HFFc6 (cell line): Measurements from ENCODE around the gene ARHGAP24. TPM values are rescaled to one million over a fixed set of nuclear protein-coding genes. Genes with fewer than 3 reads are reported as not detected.
A peak's percentile ranks its signal among the peaks of the same experiment; 100 is the strongest.

Experiments used
- DNase-seq: peaks from one replicate; pipeline ENCODE4 v3.0.0-alpha.2; 2018
- H3K27ac Mint-ChIP-seq: 2 replicates; pipeline ENCODE4 v1.8.0; 2020; ENCODE audit warnings: mild to moderate bottlenecking, mixed read lengths
- H3K27me3 Mint-ChIP-seq: 2 replicates; pipeline ENCODE4 v1.8.0; 2021; ENCODE audit warnings: mild to moderate bottlenecking, moderate library complexity, mixed read lengths; ENCODE audit not compliant: insufficient read depth
- H3K36me3 Mint-ChIP-seq: 2 replicates; pipeline ENCODE4 v1.8.0; 2021; ENCODE audit warnings: low read depth, mixed read lengths
- H3K4me1 Mint-ChIP-seq: 2 replicates; pipeline ENCODE4 v1.8.0; 2020; ENCODE audit warnings: low read depth, mixed read lengths
- H3K4me3 Mint-ChIP-seq: 2 replicates; pipeline ENCODE4 v1.8.0; 2020; ENCODE audit warnings: mild to moderate bottlenecking, moderate library complexity, mixed read lengths
- H3K9me3 Mint-ChIP-seq: 2 replicates; pipeline ENCODE4 v1.8.0; 2020; ENCODE audit warnings: mild to moderate bottlenecking, mixed read lengths
- total RNA-seq, 6 experiments: library from RNA; stranded (reverse); fragmentation: NEBNext Ultra II Directional; extraction: Animal tissue kit (Norgen Biotek cat#: 25700); gene quantifications; 2 replicates in 1 of 6; 3 replicates in 5 of 6; pipeline ENCODE4 v1.2.3, GENCODE V29; 2021
- TF ChIP-seq, protein P1 (sequence below): fragments of 200-600 bp; sonication (generic); IDR thresholded peaks from 2 replicates; pipeline ENCODE4 v1.5.0; 2021; ENCODE audit warnings: antibody characterized with exemption, mild to moderate bottlenecking

ARHGAP24 gene
- total RNA-seq, 6 experiments from 2014 or later, result 13.6 to 28.3 (median 15.2) TPM

DNA sequence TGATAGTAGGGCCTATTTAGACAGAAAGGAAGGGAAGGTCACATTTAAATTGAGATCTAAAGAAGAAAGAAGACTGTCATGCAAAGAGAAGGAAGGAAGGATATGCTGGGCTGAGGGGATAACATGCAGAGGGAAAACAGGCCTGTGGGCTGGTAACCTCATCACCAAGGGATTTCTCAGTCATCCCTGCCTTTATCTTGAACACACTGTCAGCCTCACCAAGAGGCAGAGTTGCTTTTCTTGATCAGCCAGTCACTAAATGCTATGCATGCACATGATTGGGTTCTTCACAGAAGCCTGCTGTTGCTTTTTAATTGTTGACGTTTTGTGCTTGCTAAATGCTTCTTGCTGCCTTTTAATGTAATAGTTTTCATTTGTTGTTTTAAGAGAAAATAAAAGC lies 113.0 kb downstream of the ARHGAP24 start:
- Mint-ChIP-seq H3K4me1 (peaks cover 17% of the 10 kb centered on the region), H3K36me3 (no peaks in the 10 kb centered on the region), H3K27ac (no peak overlapping the region), H3K9me3 (no peaks in the 10 kb centered on the region), H3K4me3 (no peak overlapping the region), H3K27me3 (no peaks in the 10 kb centered on the region; the same call in 1 of the 2 replicates)
- TF ChIP-seq, protein P1, sequence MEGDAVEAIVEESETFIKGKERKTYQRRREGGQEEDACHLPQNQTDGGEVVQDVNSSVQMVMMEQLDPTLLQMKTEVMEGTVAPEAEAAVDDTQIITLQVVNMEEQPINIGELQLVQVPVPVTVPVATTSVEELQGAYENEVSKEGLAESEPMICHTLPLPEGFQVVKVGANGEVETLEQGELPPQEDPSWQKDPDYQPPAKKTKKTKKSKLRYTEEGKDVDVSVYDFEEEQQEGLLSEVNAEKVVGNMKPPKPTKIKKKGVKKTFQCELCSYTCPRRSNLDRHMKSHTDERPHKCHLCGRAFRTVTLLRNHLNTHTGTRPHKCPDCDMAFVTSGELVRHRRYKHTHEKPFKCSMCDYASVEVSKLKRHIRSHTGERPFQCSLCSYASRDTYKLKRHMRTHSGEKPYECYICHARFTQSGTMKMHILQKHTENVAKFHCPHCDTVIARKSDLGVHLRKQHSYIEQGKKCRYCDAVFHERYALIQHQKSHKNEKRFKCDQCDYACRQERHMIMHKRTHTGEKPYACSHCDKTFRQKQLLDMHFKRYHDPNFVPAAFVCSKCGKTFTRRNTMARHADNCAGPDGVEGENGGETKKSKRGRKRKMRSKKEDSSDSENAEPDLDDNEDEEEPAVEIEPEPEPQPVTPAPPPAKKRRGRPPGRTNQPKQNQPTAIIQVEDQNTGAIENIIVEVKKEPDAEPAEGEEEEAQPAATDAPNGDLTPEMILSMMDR, result no peak
- DNase-seq, result no peak

DNA sequence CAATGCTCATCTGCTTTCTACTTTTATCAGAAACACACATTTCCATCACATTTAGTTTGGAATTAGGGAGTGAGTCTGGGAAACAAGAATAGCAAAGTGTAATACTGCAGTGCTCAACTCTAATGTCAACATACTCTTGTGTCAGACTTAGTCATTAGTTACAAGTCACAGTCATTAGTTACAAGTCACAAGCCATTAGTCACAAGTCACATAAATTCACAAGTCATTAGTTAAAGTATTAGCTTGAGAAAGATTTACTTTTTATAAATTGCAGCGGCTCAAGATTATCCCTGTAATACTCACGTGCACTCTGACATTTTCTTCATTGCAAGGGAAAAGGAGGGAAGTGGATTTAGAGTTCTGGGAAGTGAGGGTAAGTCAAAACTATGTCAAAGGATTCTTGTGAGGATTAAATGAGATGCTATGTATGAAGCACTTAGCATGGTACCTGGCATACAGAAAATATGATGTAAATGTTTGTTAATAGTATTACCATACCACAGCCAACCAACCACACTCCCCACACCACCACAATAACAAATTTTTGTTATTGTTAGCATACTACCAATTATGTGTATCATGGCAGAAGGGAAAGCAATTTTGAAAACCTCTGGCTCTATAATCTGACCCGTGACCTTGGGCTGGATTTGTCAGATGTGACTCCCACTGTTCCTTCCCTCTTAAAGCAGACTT lies 116.6 kb downstream of the ARHGAP24 start:
- Mint-ChIP-seq H3K27ac (peak overlapping the region; percentile 20; the same call in 1 of the 2 replicates), H3K4me3 (no peak overlapping the region), H3K4me1 (peaks cover 27% of the 10 kb centered on the region), H3K9me3 (no peaks in the 10 kb centered on the region), H3K36me3 (no peaks in the 10 kb centered on the region), H3K27me3 (peaks cover 2% of the 10 kb centered on the region; the same call in 1 of the 2 replicates)
- TF ChIP-seq, protein P1, result no peak
- peak; percentile 51 for DNase-seq

DNA sequence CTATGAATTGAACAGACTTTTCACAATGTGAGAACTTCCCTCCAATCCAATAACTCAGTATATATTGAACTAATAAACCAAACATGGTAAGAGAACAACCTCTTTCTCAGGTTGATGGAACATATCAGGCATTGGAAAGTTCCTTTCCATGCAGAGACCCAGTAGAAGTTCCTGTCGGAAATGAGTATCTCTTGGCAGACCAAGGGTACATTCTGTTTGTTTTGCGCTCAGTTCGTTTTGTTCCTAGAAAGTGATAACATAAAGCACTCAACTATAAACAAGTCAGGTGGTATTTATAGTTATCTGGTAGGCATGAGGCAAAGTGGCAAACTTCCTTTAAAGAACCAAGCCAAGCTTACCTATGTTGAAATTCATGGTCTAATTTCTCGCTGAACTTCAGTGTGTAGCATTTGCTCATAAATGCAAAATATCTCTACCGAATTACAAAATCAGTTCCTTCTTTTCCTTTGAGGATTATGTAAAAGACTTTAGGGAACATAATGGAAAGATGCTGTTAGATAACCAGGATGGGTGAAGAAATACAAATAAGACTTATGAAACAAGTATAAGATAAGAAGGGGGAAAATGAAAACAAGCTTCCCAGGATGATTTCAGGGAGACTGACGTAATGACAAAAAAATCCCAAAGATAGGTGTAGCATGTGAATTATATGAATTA lies 120.3 kb downstream of the ARHGAP24 start:
- peaks cover 2% of the 10 kb centered on the region; the same call in 1 of the 2 replicates for H3K27me3 Mint-ChIP-seq
- no peak overlapping the region for H3K4me3 Mint-ChIP-seq
- TF ChIP-seq, protein P1, result no peak
- no peak overlapping the region for H3K27ac Mint-ChIP-seq
- peaks cover 27% of the 10 kb centered on the region for H3K4me1 Mint-ChIP-seq
- no peaks in the 10 kb centered on the region for H3K36me3 Mint-ChIP-seq
- no peaks in the 10 kb centered on the region for H3K9me3 Mint-ChIP-seq
- DNase-seq, result no peak

DNA sequence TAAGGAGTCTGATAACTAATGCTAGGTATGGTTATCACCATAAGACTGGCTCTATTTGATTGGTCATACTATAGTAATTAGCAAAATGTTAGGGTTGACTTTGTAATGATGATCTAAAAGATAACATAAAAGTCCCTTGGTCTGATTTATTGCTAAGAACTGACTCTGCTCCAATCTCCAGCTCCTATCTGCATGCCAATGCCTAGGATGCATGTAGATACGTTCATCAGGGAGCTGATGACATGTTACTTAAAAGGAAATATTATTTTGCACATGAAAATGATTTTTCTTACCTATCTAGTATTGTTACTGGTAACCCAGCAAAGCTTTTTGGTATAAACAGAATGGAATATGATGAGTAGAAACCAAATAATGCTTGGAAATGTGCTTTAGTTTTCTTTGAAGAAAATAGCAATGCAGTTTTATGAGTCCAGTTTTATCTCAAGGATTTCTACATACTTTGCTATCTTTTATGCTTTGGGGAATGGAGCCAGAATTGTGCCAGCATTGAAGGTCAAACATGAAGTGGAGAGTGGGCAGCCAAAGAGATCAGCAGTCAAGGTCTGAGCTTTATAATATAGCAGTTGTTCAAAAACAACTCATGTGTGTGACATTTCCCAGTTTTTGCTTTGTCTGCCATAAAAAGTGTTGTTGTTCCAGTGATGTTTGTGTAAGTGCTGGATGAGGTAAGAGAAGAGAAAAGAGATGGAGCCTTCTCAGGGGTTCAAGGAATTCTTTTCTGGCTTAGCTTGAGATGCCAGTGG lies 121.0 kb downstream of the ARHGAP24 start:
- Mint-ChIP-seq H3K27ac (no peak overlapping the region), H3K9me3 (no peaks in the 10 kb centered on the region), H3K4me1 (peaks cover 27% of the 10 kb centered on the region), H3K4me3 (no peak overlapping the region), H3K36me3 (no peaks in the 10 kb centered on the region), H3K27me3 (peaks cover 2% of the 10 kb centered on the region; the same call in 1 of the 2 replicates)
- no peak for DNase-seq
- TF ChIP-seq, protein P1, result no peak

DNA sequence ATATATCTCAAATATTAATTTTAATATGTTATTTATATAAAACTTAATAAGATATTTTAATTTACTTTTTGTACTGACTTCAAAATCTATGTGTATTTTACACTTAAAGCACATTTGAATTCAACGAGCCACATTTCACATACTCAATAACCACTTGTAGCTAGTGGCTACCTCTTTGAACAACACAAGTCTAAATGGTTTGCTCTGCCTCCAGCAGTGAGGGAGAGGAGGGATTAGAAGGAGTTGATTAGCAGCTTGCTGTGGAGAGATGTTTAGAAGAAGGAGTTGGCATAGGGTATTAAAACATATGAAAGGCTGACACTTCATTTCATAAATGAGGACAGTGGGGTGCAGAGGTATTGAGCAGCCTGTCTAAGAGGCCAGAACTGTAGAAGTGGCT lies 124.0 kb downstream of the ARHGAP24 start:
- Mint-ChIP-seq H3K9me3 (no peaks in the 10 kb centered on the region), H3K27ac (no peak overlapping the region), H3K4me3 (no peak overlapping the region), H3K4me1 (peaks cover 10% of the 10 kb centered on the region), H3K36me3 (no peaks in the 10 kb centered on the region), H3K27me3 (no peaks in the 10 kb centered on the region)
- TF ChIP-seq, protein P1, result no peak
- no peak for DNase-seq
